ENCODE data around the gene ENG. TPM values are rescaled to one million over a fixed set of nuclear protein-coding genes. Genes with fewer than 3 reads are reported as not detected.

ENG gene
- 323 TPM for total RNA-seq
- long read RNA-seq, transcript ENG-201 (14 exons, 3,059 nt), result minor isoform, 14 of 1,000 reads
- long read RNA-seq, transcript ENG-202 (15 exons, 3,048 nt), result major isoform, 670 of 1,000 reads
- long read RNA-seq, partial matches to known transcripts, result 229 of 1,000 reads
- long read RNA-seq, other reads (novel, unspliced or antisense), result 86 of 1,000 reads

DNA sequence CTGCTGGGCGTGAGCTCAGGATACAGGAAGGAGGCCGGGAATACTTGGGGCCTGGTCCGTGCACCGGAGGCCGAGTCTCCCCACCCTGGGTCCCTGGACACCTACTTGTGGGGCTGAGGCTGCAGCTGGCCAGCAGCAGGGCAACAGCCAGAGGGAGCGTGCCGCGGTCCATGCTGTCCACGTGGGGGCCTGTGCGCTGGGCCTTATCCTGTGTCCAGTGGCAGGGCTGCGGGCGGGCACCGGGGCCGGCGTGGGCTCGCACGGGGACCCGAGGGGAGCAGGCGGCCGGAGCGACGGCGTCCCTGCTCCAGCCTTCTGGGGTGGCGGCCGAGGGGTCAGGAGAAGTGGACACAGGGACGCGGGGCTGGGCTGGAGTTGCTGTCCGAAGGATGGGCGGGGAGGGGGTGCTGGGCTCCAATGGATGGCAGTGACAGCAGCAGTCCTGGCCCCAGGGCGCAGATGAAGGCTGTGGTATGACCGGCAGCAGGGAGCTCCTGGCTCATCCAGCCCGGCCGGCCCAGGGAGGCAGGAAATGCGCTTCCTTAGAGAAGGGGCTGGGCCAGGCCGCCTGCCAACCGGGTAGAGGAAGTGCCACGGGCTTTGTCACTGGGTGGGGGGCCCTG lies at the start of gene ENG:
ENG (minus strand) TSS at position 475 of the 623 bp plus-strand sequence; CDS start at position 172, 303 bp downstream.
- H3K36me3 ChIP-seq, result peaks cover 15% of the 10 kb centered on the region
- peak within 1 kb of the TSS; percentile 88 for H3K27ac ChIP-seq
- peaks cover 78% of the 10 kb centered on the region for H3K4me1 ChIP-seq
- no peaks in the 10 kb centered on the region for H3K27me3 ChIP-seq (ENCODE audit: low read depth)
- DNase-seq (peak; percentile 84), ATAC-seq (peak; percentile 79)
- TF ChIP-seq, protein P1, sequence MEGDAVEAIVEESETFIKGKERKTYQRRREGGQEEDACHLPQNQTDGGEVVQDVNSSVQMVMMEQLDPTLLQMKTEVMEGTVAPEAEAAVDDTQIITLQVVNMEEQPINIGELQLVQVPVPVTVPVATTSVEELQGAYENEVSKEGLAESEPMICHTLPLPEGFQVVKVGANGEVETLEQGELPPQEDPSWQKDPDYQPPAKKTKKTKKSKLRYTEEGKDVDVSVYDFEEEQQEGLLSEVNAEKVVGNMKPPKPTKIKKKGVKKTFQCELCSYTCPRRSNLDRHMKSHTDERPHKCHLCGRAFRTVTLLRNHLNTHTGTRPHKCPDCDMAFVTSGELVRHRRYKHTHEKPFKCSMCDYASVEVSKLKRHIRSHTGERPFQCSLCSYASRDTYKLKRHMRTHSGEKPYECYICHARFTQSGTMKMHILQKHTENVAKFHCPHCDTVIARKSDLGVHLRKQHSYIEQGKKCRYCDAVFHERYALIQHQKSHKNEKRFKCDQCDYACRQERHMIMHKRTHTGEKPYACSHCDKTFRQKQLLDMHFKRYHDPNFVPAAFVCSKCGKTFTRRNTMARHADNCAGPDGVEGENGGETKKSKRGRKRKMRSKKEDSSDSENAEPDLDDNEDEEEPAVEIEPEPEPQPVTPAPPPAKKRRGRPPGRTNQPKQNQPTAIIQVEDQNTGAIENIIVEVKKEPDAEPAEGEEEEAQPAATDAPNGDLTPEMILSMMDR (IDR thresholded peaks at IDR 0.05), result peak; percentile 14
- peak within 1 kb of the TSS; percentile 86 for H3K4me3 ChIP-seq
- peaks cover 4% of the 10 kb centered on the region for H3K9me3 ChIP-seq
- intact Hi-C loops (cut with DNase I), result no loop called here

- Histone ChIP-seq H3K4me3 (peak overlapping the region; percentile 27), H3K27ac (peak overlapping the region; percentile 86), H3K4me1 (peaks cover 77% of the 10 kb centered on the region), H3K9me3 (no peaks in the 10 kb centered on the region), H3K36me3 (peaks cover 11% of the 10 kb centered on the region), H3K27me3 (ENCODE audit: low read depth) (no peaks in the 10 kb centered on the region)
- TF ChIP-seq, protein P1 (IDR thresholded peaks at IDR 0.05), result no peak
- peak; percentile 39 to 59 for ATAC-seq
- DNase-seq, result peak; percentile 89
- intact Hi-C loops (cut with DNase I), result no loop called here
Observed at GRCh38 chr9:127903557-127904475, 49.4 kb upstream of the ENG start.

GRCh38 chr9:127899128-127899943 lies 44.9 kb upstream of the ENG start, which contains the start of gene ST6GALNAC6:
TSS of gene ST6GALNAC6 (minus strand) at chr9:127899603. CDS start at chr9:127897981, 1,622 bp downstream.
- Histone ChIP-seq H3K27ac (peak within 1 kb of the TSS; percentile 91), H3K9me3 (no peaks in the 10 kb centered on the region), H3K4me3 (peak within 1 kb of the TSS; percentile 99), H3K36me3 (peaks cover 22% of the 10 kb centered on the region), H3K4me1 (peaks cover 66% of the 10 kb centered on the region), H3K27me3 (ENCODE audit: low read depth) (no peaks in the 10 kb centered on the region)
- ATAC-seq (peak; percentile 79 to 88), DNase-seq (peak; percentile 83)
- intact Hi-C loops (cut with DNase I), result no loop called here
- TF ChIP-seq, protein P1 (IDR thresholded peaks at IDR 0.05), result no peak

- peak; percentile 64 for DNase-seq
- Histone ChIP-seq H3K4me3 (peak overlapping the region; percentile 99), H3K9me3 (no peaks in the 10 kb centered on the region), H3K27me3 (ENCODE audit: low read depth) (no peaks in the 10 kb centered on the region), H3K27ac (peak overlapping the region; percentile 91), H3K4me1 (peaks cover 58% of the 10 kb centered on the region), H3K36me3 (peaks cover 30% of the 10 kb centered on the region)
- TF ChIP-seq, protein P1 (IDR thresholded peaks at IDR 0.05), result no peak
- peak; percentile 52 to 54 for ATAC-seq
- intact Hi-C loops (cut with DNase I), result no loop called here
Observed at GRCh38 chr9:127898433-127899127, 44.1 kb upstream of the ENG start.
